Measurements from ENCODE around the gene BMAL2. TPM values are rescaled to one million over a fixed set of nuclear protein-coding genes. Genes with fewer than 3 reads are reported as not detected.

BMAL2 gene
- total and polyA plus RNA-seq, 7 donors = 0.04 to 0.79 (median 0.24) TPM

DNA sequence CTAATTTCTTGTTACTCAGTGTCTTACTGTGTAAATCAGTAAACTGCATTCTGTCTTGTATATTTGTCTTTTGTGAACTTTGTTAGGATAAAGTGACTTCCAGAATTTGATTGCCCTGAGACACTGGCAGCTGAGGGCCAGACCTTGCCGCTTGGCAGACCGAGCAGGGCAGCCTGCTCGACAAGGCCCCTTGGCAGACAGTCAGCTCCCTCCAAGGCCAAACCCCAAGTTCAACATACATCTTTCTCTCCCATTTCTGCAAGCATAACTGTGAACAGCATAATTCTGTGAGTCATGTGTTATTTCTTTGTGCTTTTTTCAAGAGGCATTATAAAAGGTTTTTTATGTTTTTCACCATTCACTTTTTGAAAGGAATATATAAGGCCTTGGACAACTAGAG is 39.2 kb upstream of the BMAL2 start:
- ATAC-seq (no peak), DNase-seq (no peak)
- TF ChIP-seq, protein P1, sequence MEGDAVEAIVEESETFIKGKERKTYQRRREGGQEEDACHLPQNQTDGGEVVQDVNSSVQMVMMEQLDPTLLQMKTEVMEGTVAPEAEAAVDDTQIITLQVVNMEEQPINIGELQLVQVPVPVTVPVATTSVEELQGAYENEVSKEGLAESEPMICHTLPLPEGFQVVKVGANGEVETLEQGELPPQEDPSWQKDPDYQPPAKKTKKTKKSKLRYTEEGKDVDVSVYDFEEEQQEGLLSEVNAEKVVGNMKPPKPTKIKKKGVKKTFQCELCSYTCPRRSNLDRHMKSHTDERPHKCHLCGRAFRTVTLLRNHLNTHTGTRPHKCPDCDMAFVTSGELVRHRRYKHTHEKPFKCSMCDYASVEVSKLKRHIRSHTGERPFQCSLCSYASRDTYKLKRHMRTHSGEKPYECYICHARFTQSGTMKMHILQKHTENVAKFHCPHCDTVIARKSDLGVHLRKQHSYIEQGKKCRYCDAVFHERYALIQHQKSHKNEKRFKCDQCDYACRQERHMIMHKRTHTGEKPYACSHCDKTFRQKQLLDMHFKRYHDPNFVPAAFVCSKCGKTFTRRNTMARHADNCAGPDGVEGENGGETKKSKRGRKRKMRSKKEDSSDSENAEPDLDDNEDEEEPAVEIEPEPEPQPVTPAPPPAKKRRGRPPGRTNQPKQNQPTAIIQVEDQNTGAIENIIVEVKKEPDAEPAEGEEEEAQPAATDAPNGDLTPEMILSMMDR (IDR thresholded peaks at IDR 0.05) = no peak
- peaks cover 5% of the 10 kb centered on the region for H3K4me1 ChIP-seq
- H3K36me3 ChIP-seq (ENCODE audit: insufficient read depth in 1 of 2, low read depth in 1 of 2) = peaks cover 4 to 12% of the 10 kb centered on the region in 2 donors
- no peak overlapping the region for H3K27ac ChIP-seq
- H3K27me3 ChIP-seq (ENCODE audit: insufficient read depth in 3 of 3, low read length in 2 of 3) = no peaks in the 10 kb centered on the region
- intact Hi-C loops (cut with DNase I) = loop anchor here in 1 of 2 donors (10.0 kb wide), 1 partner anchor 149 kb away; no protein-coding TSS in a partner anchor
- WGBS, 3 donors = 29 to 47% (median 33%) methylated on average over 3 of the region's 3 CpGs
- H3K9me3 ChIP-seq = no peaks in the 10 kb centered on the region
- no peak overlapping the region for H3K4me3 ChIP-seq

GRCh38 chr12:27296674-27297073 is 36.0 kb upstream of the BMAL2 start:
- Histone ChIP-seq H3K4me3 (no peak overlapping the region), H3K9me3 (no peaks in the 10 kb centered on the region), H3K36me3 (ENCODE audit: insufficient read depth in 1 of 2, low read depth in 1 of 2) (peaks cover 4 to 14% of the 10 kb centered on the region in 2 donors), H3K27ac (no peak overlapping the region), H3K4me1 (no peaks in the 10 kb centered on the region), H3K27me3 (ENCODE audit: insufficient read depth in 3 of 3, low read length in 2 of 3) (no peaks in the 10 kb centered on the region)
- 78 to 88% (median 85%) methylated on average over 6 of the region's 6 CpGs for WGBS, 3 donors
- TF ChIP-seq, protein P1 (IDR thresholded peaks at IDR 0.05) = no peak
- intact Hi-C loops (cut with DNase I) = loop anchor here in 1 of 2 donors (10.0 kb wide), 1 partner anchor 152 kb away; no protein-coding TSS in a partner anchor
- ATAC-seq (no peak), DNase-seq (no peak)

- TF ChIP-seq, protein P1 (IDR thresholded peaks at IDR 0.05) = no peak
- ATAC-seq = no peak
- no peak for DNase-seq
- no peak overlapping the region for H3K4me3 ChIP-seq
- H3K36me3 ChIP-seq (ENCODE audit: insufficient read depth in 1 of 2, low read depth in 1 of 2) = peaks cover 4 to 22% of the 10 kb centered on the region in 2 donors
- intact Hi-C loops (cut with DNase I) = loop anchor here in 1 of 2 donors (10.0 kb wide), 1 partner anchor 153 kb away; no protein-coding TSS in a partner anchor
- no peaks in the 10 kb centered on the region for H3K4me1 ChIP-seq
- H3K9me3 ChIP-seq = no peaks in the 10 kb centered on the region
- no peak overlapping the region for H3K27ac ChIP-seq
- WGBS, 3 donors = 70 to 86% (median 81%) methylated on average over 4 of the region's 4 CpGs
- no peaks in the 10 kb centered on the region for H3K27me3 ChIP-seq (ENCODE audit: insufficient read depth in 3 of 3, low read length in 2 of 3)
Measured at GRCh38 chr12:27297566-27297965, 35.1 kb upstream of the BMAL2 start.

- TF ChIP-seq, protein P1 (IDR thresholded peaks at IDR 0.05) = no peak
- H3K9me3 ChIP-seq = no peaks in the 10 kb centered on the region
- no peak overlapping the region for H3K4me3 ChIP-seq
- no peak overlapping the region for H3K27ac ChIP-seq
- H3K4me1 ChIP-seq = no peaks in the 10 kb centered on the region
- WGBS, 3 donors = 95 to 98% (median 96%) methylated on average over 1 of the region's 1 CpG
- intact Hi-C loops (cut with DNase I) = loop anchor here in 1 of 2 donors (10.0 kb wide), 1 partner anchor 154 kb away; no protein-coding TSS in a partner anchor
- DNase-seq = no peak
- H3K36me3 ChIP-seq (ENCODE audit: insufficient read depth in 1 of 2, low read depth in 1 of 2) = peaks cover 4 to 26% of the 10 kb centered on the region in 2 donors
- H3K27me3 ChIP-seq (ENCODE audit: insufficient read depth in 3 of 3, low read length in 2 of 3) = no peaks in the 10 kb centered on the region
- no peak for ATAC-seq
Measured at GRCh38 chr12:27299102-27299501, 33.5 kb upstream of the BMAL2 start.

DNA sequence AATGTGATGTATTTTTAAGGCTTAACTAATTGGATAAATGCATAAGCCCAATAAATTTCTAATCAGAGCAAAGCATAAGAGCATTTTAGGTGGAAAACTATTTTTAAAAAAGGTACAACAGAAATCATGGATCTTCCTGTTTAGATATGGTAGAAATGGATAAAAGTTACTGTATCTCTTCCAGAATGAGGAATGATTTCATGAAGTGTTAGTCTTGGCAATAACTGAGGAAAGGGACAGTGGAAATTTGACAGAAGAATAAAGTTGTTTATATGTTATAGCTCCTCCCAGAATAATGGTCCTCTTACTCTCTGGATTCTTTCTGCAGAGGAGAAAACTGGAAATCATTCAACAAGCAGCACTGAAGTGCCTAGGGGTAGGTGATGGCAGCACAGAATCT is 32.4 kb upstream of the BMAL2 start:
- no peak overlapping the region for H3K4me3 ChIP-seq
- ATAC-seq (no peak), DNase-seq (no peak)
- TF ChIP-seq, protein P1 (IDR thresholded peaks at IDR 0.05) = no peak
- no peaks in the 10 kb centered on the region for H3K27me3 ChIP-seq (ENCODE audit: insufficient read depth in 3 of 3, low read length in 2 of 3)
- H3K36me3 ChIP-seq (ENCODE audit: insufficient read depth in 1 of 2, low read depth in 1 of 2) = peaks cover 4 to 26% of the 10 kb centered on the region in 2 donors
- no peaks in the 10 kb centered on the region for H3K9me3 ChIP-seq
- intact Hi-C loops (cut with DNase I) = no loop called here
- H3K4me1 ChIP-seq = no peaks in the 10 kb centered on the region
- no peak overlapping the region for H3K27ac ChIP-seq

Data from psoas muscle (tissue), 8 donors.